Activated T-cell treated with anti-CD3 and anti-CD28 coated beads, Interleukin-2, amount 50 U/mL, for 72 hours (primary cell): Measurements from ENCODE around the gene CACNB4. TPM values are rescaled to one million over a fixed set of nuclear protein-coding genes. Genes with fewer than 3 reads are reported as not detected.
"Not testable (repeated sequence)": the region's sequence is repeated elsewhere in the genome, so short reads cannot be mapped to it uniquely, and the experiment has no call there.

ENCODE experiments used
- ATAC-seq, 2 donors: fragments of 150-1000 bp; cut with Tn5 transposase; replicated peaks in 1 of 2; 2 replicates each; pipeline ENCODE4 v1.10.0; 2021; ENCODE audit warnings: moderate library complexity in 2 of 2, mild to moderate bottlenecking in 1 of 2
- DNase-seq, 2 donors: peaks; one replicate each; pipeline ENCODE4 v3.0.0; 2021 to 2022; ENCODE audit warnings: mixed read lengths in 1 of 2
- H3K27ac Mint-ChIP-seq: one replicate; pipeline ENCODE4 v1.8.0; 2022; ENCODE audit warnings: mild to moderate bottlenecking, moderate library complexity, mixed read lengths
- H3K27me3 Mint-ChIP-seq: one replicate; pipeline ENCODE4 v1.8.0; 2022; ENCODE audit warnings: low read depth, mixed read lengths
- H3K36me3 Mint-ChIP-seq, 2 donors: one replicate each; pipeline ENCODE4 v1.8.0; 2022; ENCODE audit warnings: mixed read lengths in 2 of 2, mild to moderate bottlenecking in 1 of 2; ENCODE audit not compliant: insufficient read depth in 2 of 2
- H3K4me1 Mint-ChIP-seq: one replicate; pipeline ENCODE4 v1.8.0; 2022; ENCODE audit warnings: low read depth, mixed read lengths
- H3K4me3 Mint-ChIP-seq, 2 donors: one replicate each; pipeline ENCODE4 v1.8.0; 2022; ENCODE audit warnings: mild to moderate bottlenecking in 2 of 2, mixed read lengths in 2 of 2, moderate library complexity in 2 of 2
- H3K9me3 Mint-ChIP-seq, 2 donors: one replicate each; pipeline ENCODE4 v1.8.0; 2022; ENCODE audit warnings: mixed read lengths in 2 of 2
- total RNA-seq, 2 donors: library from RNA; stranded (reverse); gene quantifications; one replicate each; pipeline ENCODE4 v1.2.3, GENCODE V29; 2022

CACNB4 gene
- total RNA-seq: under 1 TPM; 0.31 to 0.56 TPM

DNA sequence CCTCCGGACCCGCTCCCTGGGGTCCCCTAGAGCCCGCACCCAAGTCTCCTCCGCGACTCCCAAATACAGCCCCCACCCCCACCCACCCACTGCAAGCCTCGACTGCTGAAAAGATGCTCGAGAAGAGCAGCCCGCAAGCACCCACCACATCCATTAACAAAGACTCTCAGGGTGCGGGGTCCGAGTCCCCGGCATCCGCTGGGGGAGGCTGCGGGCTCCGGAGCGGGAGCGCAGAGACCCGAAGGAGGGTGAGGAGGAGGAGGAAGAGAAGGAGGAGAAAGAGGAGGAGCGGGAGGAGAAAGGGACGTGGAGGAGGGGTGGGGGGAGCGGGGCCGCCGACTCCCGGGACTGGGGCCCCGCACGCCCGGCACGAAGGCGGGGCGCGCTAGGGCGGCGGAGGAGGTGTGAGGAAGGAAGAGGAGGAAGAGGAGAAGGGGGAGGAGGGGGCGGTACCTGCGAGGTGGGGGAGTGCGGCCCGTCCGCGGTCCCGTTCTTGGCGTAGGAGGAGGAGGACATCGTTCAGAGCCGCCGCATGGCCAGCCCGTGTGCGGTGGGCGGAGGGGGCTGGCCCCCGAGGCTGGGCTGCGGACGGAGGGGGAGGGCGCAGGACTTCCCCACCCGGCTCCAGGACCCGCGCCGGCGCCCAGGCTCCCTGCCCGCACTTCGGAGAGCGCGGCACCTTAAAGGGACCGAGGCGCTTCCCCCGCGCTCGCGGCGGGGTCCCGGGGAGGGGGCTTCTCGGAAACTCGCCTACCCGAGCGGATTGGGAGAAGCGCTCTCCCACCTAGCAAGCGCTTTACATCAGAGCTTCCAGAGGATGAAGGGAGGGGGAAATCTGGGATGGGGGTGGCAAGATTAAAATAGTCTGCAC lies at the start of gene CACNB4:
Gene CACNB4, minus strand, starts transcription at position 549 of the 871 bp plus-strand sequence.
- Mint-ChIP-seq H3K36me3 (peaks cover 3% of the 10 kb centered on the region in 2 donors), H3K9me3 (no peaks in the 10 kb centered on the region), H3K27ac (peak within 1 kb of the TSS; percentile 3), H3K4me1 (peaks cover 17% of the 10 kb centered on the region), H3K27me3 (peaks cover 49% of the 10 kb centered on the region), H3K4me3 (peak within 1 kb of the TSS; percentile 83 to 88)
- ATAC-seq (peak; percentile 58 to 59), DNase-seq (peak; percentile 15 to 21)

DNA sequence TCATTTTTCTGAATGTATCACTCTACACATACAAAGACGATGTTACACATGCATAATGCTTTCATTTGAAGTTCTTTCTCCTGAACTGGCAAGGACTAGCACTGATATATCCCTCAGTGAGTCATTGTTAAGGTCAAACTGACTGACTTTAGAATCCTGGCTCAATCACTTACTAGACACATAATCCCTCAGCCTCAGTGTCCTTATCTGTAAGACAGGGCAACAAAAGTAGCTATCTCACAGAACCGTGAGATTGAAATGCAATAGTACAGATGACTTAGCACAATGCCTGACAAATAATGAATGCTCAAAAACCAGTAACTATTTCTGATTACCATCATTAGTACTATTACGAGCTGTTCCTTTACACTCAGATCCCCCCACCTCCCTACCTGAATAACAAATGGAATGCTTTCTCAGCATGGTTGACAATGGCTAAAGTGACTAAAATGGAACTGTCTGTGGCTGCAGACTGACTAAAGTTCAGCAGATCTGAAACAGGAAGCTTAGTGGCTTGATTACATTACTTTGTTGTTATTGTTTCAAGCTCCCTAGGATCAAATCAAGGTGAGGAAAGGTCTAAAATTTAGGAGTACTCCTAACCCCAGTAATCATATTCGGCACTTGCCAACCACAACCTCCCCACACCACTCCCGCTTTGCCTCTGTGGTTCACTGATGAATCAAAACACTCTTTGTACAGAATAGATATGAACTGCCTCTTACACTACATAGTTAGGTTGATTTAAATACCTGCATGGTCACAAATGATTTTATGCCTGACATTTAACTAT lies 35.8 kb upstream of the CACNB4 start:
- Mint-ChIP-seq H3K36me3 (peaks cover 0 to 1% of the 10 kb centered on the region in 2 donors), H3K27ac (no peak overlapping the region), H3K9me3 (no peaks in the 10 kb centered on the region), H3K4me3 (peak overlapping the region in 1 of 2 donors; percentile 36), H3K27me3 (no peaks in the 10 kb centered on the region), H3K4me1 (peaks cover 15% of the 10 kb centered on the region)
- ATAC-seq: peak; percentile 89 to 94
- peak; percentile 50 to 58 for DNase-seq

DNA sequence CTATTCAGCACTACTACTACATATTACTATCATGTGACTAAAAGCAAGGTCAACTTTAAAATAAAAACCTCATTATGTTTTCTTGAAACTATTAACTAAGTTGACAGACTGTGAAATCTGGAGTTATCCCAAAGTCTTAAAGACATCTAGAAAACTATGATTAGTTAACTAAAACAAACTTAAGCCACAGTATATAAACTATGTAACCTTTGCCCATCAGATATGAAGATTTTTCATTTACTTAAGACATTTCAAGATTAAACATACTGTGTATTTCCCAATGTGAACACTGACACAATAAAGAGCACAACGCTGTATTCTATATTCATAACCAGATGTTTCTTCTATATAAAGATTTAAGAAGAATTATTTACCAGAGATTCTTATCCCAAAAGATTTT lies 33.5 kb upstream of the CACNB4 start:
- no peak for ATAC-seq
- Mint-ChIP-seq H3K9me3 (no peaks in the 10 kb centered on the region), H3K27me3 (no peaks in the 10 kb centered on the region)

DNA sequence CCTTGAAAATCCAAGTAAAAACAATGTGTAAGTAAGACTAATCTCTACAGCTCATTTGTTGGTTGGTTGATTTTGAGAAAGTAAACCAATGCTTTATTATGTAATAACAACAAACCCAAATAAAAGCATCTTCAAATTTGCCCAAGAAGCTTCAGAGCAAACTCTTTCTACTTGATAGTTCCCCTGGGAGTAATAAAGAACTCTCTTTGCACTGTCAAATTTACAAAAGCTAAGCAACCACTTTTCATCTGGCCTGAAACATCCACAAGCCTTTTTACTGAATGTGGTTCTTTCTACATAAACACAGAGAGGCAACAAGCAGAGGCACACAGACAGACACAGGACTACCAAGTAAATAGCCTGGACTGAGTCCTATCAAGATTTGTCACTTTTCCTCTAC lies 28.8 kb upstream of the CACNB4 start:
- ATAC-seq: no peak
- no peaks in the 10 kb centered on the region for H3K9me3 Mint-ChIP-seq
- no peaks in the 10 kb centered on the region for H3K4me1 Mint-ChIP-seq
- H3K36me3 Mint-ChIP-seq: peaks cover 0 to 6% of the 10 kb centered on the region in 2 donors
- no peak for DNase-seq
- no peaks in the 10 kb centered on the region for H3K27me3 Mint-ChIP-seq
- H3K27ac Mint-ChIP-seq: no peak overlapping the region
- H3K4me3 Mint-ChIP-seq: no peak overlapping the region

More for the DNA sequence above, 33.5 kb upstream of the CACNB4 start:
- Mint-ChIP-seq H3K36me3 (peaks cover 0 to 3% of the 10 kb centered on the region in 2 donors), H3K27ac (no peak overlapping the region), H3K4me3 (no peak overlapping the region), H3K4me1 (peaks cover 15% of the 10 kb centered on the region)
- no peak for DNase-seq

DNA sequence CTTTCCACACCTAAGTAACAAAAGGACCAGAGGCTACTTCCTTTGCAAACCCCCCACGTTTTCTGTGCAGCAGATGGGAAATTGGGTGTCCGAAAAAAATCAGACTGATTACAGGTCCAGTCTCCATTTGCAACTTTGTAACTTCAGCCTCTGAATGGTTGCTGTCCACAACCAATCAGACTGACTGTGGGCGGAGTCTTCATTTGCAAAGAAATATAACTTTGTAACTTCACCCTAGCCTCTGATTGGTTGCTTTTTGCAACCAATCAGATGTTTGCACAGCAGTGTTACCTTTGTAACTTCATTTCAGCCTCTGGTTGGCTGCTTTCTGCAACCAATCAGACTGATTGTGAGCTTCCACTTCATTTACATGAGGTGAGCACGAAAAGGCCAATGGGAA lies 27.8 kb upstream of the CACNB4 start:
- Mint-ChIP-seq H3K27ac (no peak overlapping the region), H3K4me3 (no peak overlapping the region), H3K27me3 (no peaks in the 10 kb centered on the region), H3K36me3 (peaks cover 0 to 4% of the 10 kb centered on the region in 2 donors), H3K9me3 (no peaks in the 10 kb centered on the region), H3K4me1 (no peaks in the 10 kb centered on the region)
- ATAC-seq (no peak), DNase-seq (no peak)

DNA sequence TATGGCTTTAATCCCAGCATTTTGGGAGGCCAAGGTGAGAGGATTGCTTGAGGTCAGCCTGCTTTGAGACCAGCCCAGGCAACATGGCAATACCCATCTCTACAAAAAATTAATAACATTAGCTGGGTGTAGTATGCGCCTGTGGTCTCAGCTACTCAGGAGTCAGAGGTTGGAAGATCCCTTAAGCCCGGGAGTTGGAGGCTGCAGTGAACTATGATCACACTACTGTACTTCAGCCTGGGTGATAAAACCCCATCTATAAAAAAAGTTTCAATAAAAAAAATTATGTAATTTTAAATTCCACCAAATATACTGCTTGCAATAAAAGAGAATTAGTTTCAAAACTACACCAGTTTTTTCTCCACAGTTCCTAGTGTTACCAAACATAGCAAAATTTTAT lies 23.3 kb upstream of the CACNB4 start:
- Mint-ChIP-seq H3K36me3 (peaks cover 0 to 3% of the 10 kb centered on the region in 2 donors), H3K4me1 (no peaks in the 10 kb centered on the region), H3K27me3 (no peaks in the 10 kb centered on the region), H3K9me3 (no peaks in the 10 kb centered on the region), H3K4me3 (no peak overlapping the region), H3K27ac (no peak overlapping the region)
- ATAC-seq (no peak), DNase-seq (no peak)

DNA sequence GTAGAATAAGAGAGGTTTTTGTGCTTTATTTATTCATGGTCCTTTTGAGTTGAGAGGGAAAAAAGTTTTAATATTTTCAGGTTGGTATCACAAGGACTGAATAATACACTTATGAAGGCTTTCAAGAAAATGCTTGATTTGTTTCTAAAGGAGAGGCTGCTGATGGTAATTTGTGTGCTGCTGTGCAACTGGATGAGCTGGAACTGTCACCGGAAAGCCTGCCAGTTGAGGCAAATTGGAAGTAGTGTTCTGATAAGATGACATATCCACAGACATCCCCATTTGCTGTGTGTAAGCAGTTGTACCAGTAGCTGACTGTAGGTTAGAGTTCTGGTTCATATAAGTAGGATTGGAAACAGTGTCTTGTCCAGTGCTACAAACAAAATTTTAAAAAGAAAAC lies 21.6 kb upstream of the CACNB4 start:
- H3K27ac Mint-ChIP-seq: no peak overlapping the region
- DNase-seq (no peak), ATAC-seq (no peak)
- H3K27me3 Mint-ChIP-seq: no peaks in the 10 kb centered on the region
- H3K36me3 Mint-ChIP-seq: peaks cover 0 to 3% of the 10 kb centered on the region in 2 donors
- H3K9me3 Mint-ChIP-seq: no peaks in the 10 kb centered on the region
- no peaks in the 10 kb centered on the region for H3K4me1 Mint-ChIP-seq
- no peak overlapping the region for H3K4me3 Mint-ChIP-seq

DNA sequence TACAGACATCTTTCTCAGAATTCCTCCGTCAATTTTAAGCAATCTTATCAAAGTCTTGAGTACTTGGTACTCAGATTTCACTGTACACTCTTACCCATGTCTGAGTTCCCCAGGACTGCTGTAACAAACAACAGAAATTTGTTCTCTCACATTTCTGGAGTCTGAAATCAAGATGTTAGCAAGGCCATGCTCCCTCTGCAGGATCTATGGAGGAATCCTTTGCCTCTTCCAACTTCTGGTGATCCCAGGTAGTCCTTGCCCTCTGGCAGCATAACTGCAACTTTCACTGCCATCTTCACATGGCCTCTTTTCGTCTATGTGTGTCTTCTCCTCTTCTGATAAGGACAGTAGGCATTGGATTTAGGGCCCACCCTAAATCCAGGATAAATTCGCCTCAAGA lies 17.1 kb upstream of the CACNB4 start:
- Mint-ChIP-seq H3K27me3 (no peaks in the 10 kb centered on the region), H3K4me1 (no peaks in the 10 kb centered on the region), H3K4me3 (no peak overlapping the region), H3K36me3 (peaks cover 0 to 2% of the 10 kb centered on the region in 2 donors), H3K27ac (no peak overlapping the region), H3K9me3 (no peaks in the 10 kb centered on the region)
- ATAC-seq (no peak), DNase-seq (no peak)

DNA sequence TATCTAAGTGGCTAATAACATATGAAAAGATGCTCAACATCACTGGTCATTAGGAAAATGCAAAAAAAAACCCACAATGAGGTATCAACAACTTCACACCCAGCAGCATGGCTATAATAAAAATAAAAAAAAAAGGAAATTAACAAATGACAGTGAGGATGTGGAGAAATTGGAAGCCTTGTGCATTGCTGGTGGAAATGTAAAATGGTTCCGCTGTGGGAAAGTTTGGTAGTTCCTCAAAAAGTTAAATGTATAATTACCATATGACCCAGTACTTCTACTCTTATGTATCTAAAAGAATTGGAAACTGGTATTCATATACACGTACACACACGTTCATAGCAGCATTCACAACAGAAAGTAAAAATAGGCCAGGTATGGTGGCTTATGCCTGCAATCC lies 15.5 kb upstream of the CACNB4 start:
- no peak overlapping the region for H3K27ac Mint-ChIP-seq
- H3K27me3 Mint-ChIP-seq: no peaks in the 10 kb centered on the region
- H3K9me3 Mint-ChIP-seq: no peaks in the 10 kb centered on the region
- no peak overlapping the region for H3K4me3 Mint-ChIP-seq
- ATAC-seq (no peak), DNase-seq (no peak)
- no peaks in the 10 kb centered on the region for H3K4me1 Mint-ChIP-seq
- H3K36me3 Mint-ChIP-seq: peaks cover 0 to 2% of the 10 kb centered on the region in 2 donors

DNA sequence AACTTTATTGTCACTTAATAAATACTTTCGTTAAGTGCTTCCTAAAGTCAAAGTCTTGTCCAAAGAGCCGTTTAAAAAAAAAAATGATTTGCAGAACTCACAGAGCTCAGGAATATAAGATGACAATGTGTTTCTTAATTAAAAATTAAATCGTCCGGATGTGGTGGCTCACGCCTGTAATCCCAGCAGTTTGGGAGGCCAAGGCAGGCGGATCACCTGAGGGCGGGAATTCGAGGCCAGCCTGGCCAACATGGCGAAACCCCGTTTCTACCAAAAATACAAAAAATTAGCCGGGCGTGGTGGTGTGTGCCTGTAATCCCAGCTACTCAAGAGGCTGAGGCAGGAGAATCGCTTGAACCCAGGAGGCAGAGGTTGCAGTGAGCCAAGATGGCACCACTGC lies 8.3 kb upstream of the CACNB4 start:
- not testable (repeated sequence) for H3K36me3 Mint-ChIP-seq, H3K4me1 Mint-ChIP-seq, H3K4me3 Mint-ChIP-seq, H3K27ac Mint-ChIP-seq, DNase-seq, ATAC-seq, H3K9me3 Mint-ChIP-seq
- H3K27me3 Mint-ChIP-seq: peaks cover 14% of the 10 kb centered on the region

DNA sequence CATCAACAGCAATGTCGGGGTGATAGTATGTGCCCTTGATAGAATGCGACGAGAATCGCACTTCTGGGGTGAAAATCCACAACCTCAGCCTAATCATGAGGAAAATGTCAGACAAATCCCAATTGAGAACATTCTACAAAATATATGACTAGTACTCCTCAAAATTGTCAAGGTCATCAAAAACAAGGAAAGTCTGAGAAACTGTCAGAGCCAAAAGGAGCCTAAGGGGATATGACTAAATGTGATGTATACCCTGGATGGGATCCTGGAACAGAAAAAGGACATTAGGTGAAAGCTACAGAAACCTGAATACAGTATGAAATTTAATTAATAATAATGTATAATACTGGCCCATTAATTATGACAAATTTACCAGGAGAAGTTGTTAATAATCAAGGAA lies 7.6 kb upstream of the CACNB4 start:
- H3K4me3 Mint-ChIP-seq: no peak overlapping the region
- H3K9me3 Mint-ChIP-seq: no peaks in the 10 kb centered on the region
- no peaks in the 10 kb centered on the region for H3K36me3 Mint-ChIP-seq
- H3K27ac Mint-ChIP-seq: no peak overlapping the region
- peaks cover 14% of the 10 kb centered on the region for H3K27me3 Mint-ChIP-seq
- no peak for DNase-seq
- no peaks in the 10 kb centered on the region for H3K4me1 Mint-ChIP-seq
- ATAC-seq: no peak

DNA sequence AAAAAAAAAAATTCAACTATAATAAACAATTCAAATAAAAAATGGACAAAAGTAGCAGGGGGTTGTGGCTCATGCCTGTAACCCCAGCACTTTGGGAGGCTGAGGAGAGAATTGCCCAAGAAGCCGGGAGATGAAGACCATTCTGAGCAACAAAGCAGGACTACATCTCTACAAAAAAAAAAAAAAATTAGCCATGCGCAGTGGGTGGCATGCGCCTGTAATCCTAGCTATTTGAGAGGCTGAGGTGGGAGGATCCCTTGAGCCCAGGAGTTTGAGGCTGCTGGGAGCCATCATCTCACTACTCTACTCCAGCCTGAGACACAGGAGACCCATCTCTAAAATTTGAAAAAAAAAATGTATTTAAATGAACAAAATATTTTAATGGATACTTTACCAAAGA lies 4.4 kb upstream of the CACNB4 start:
- DNase-seq (no peak), ATAC-seq (no peak)
- Mint-ChIP-seq H3K36me3 (peaks cover 3% of the 10 kb centered on the region in 2 donors), H3K4me1 (peaks cover 7% of the 10 kb centered on the region), H3K9me3 (no peaks in the 10 kb centered on the region), H3K4me3 (no peak overlapping the region), H3K27ac (no peak overlapping the region), H3K27me3 (peaks cover 34% of the 10 kb centered on the region)

DNA sequence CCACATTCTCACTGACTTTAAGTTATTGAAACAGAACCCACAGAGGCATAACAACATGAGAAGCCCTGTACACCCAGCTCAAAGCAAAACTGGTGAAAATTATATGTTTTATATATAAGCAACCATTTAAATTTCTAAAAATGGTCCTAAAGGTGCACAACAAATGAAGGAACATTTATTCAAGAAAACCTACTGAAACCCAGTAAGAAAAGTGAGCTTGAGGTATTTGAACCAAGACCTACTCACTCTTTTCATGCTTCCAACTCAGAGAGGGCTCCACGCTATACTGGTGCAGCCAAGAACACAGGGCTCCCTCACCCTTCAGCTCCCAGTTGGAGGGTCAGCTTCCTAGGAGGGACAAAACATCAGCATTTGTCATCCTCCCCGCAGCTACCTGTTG lies 2.1 kb upstream of the CACNB4 start:
- no peak for DNase-seq
- Mint-ChIP-seq H3K4me1 (peaks cover 17% of the 10 kb centered on the region), H3K27me3 (peaks cover 55% of the 10 kb centered on the region), H3K36me3 (peaks cover 3% of the 10 kb centered on the region in 2 donors), H3K27ac (no peak overlapping the region), H3K9me3 (no peaks in the 10 kb centered on the region), H3K4me3 (no peak overlapping the region)
- no peak for ATAC-seq
